HG03558 (cell line): ENCODE measurements around the gene GTF2F2.
"Not testable (repeated sequence)": the region's sequence is repeated elsewhere in the genome, so short reads cannot be mapped to it uniquely, and the experiment has no call there.

Source experiments
- ATAC-seq: cut with Tn5 transposase; IDR thresholded peaks from one replicate; pipeline ENCODE4 v1.9.1; 2021; ENCODE audit warnings: moderate number of reproducible peaks; ENCODE audit not compliant: unreplicated experiment; ENCODE audit errors: extremely low read depth

Gene GTF2F2

GRCh38 chr13:45297456-45298205 is 177.3 kb downstream of the GTF2F2 start:
- no peak for ATAC-seq

- no peak for ATAC-seq
Observed at GRCh38 chr13:45298206-45298505, 177.8 kb downstream of the GTF2F2 start.

- ATAC-seq, result not testable (repeated sequence)
Observed at GRCh38 chr13:45298550-45298949, 178.2 kb downstream of the GTF2F2 start.

GRCh38 chr13:45299194-45299593 is 178.9 kb downstream of the GTF2F2 start:
- ATAC-seq, result no peak

GRCh38 chr13:45300190-45300985 is 180.1 kb downstream of the GTF2F2 start:
- ATAC-seq, result no peak

- no peak for ATAC-seq
Observed at GRCh38 chr13:45301263-45301662, 181.0 kb downstream of the GTF2F2 start.

GRCh38 chr13:45302507-45302906 is 182.2 kb downstream of the GTF2F2 start:
- ATAC-seq, result no peak

GRCh38 chr13:45303026-45303425 is 182.7 kb downstream of the GTF2F2 start:
- no peak for ATAC-seq

GRCh38 chr13:45303866-45304265 is 183.6 kb downstream of the GTF2F2 start:
- no peak for ATAC-seq

- no peak for ATAC-seq
Observed at GRCh38 chr13:45305079-45305478, 184.8 kb downstream of the GTF2F2 start.

GRCh38 chr13:45306966-45307365 is 186.7 kb downstream of the GTF2F2 start:
- ATAC-seq, result no peak

GRCh38 chr13:45310341-45311131 is 190.2 kb downstream of the GTF2F2 start:
- no peak for ATAC-seq

- no peak for ATAC-seq
Observed at GRCh38 chr13:45314822-45315221, 194.5 kb downstream of the GTF2F2 start.

GRCh38 chr13:45315520-45316167 is 195.3 kb downstream of the GTF2F2 start:
- no peak for ATAC-seq

GRCh38 chr13:45316338-45316737 is 196.0 kb downstream of the GTF2F2 start:
- ATAC-seq, result no peak

- ATAC-seq, result no peak
Observed at GRCh38 chr13:45316996-45317395, 196.7 kb downstream of the GTF2F2 start.

- no peak for ATAC-seq
Observed at GRCh38 chr13:45320876-45321629, 200.7 kb downstream of the GTF2F2 start.

GRCh38 chr13:45325806-45326205 is 205.5 kb downstream of the GTF2F2 start:
- no peak for ATAC-seq

GRCh38 chr13:45327253-45327955 is 207.1 kb downstream of the GTF2F2 start:
- ATAC-seq, result no peak
